Raji (cell line): Measurements from ENCODE around the gene HTT.

ENCODE experiments used
- POLR2A ChIP-seq: IDR thresholded peaks from 2 replicates; pipeline ENCODE4 v1.6.1; 2011; ENCODE audit warnings: low read depth, low read length, control low read depth; ENCODE audit not compliant: insufficient read depth

The HTT gene

DNA sequence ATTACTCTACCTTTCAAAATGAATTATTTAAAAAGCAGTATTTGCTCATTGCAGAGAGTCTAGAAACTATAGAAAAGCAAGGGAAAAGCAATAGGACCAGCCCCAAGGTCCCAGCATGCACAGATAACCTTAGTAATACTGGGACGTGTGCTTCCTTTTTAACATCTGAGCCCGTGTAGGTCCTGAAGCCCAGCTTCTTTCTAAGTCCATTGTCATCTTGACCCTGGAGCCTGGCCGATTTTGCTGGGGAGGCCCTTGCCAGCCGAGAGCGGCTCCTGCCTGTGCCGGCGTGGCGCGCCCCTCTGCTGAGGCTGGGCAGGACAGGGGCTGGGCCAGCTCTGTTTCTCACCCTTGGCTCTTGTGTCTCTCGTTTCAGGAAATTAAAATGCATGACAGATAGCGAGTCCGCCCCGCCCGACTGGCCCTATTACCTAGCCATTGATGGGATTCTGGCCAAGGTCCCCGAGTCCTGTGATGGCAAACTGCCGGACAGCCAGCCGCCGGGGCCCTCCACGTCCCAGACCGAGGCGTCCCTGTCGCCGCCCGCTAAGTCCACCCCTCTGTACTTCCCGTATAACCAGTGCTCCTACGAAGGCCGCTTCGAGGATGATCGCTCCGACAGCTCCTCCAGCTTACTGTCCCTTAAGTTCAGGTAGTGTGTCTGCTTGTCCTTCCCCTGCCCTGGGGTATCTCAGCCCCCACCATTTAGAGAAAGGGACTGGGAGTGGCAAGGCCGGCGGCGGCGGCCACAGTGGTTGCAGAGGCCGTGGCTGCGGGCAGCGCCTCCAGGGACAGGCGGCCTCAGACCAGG lies 178.6 kb downstream of the HTT start:
- no peak for TF ChIP-seq POLR2A

DNA sequence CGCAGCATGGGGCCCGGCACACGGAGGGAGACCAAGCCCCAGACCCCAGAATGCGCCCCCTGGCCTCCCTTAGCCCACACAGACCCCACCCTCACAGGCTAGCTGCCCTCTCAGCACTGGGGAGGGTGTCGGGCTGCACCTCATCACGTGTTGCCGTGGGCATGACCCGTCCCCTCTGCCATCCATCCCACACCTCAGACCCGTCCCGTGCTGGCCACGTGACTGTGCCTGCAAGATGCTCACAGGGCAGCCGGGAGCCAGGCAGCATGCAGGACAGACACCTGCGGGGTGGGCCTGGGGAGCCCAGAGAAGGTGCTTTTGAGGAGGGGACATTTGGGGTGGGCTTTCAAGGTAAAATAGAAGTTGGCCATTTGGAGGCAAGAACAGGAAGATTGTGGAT lies 179.3 kb downstream of the HTT start:
- no peak for TF ChIP-seq POLR2A

DNA sequence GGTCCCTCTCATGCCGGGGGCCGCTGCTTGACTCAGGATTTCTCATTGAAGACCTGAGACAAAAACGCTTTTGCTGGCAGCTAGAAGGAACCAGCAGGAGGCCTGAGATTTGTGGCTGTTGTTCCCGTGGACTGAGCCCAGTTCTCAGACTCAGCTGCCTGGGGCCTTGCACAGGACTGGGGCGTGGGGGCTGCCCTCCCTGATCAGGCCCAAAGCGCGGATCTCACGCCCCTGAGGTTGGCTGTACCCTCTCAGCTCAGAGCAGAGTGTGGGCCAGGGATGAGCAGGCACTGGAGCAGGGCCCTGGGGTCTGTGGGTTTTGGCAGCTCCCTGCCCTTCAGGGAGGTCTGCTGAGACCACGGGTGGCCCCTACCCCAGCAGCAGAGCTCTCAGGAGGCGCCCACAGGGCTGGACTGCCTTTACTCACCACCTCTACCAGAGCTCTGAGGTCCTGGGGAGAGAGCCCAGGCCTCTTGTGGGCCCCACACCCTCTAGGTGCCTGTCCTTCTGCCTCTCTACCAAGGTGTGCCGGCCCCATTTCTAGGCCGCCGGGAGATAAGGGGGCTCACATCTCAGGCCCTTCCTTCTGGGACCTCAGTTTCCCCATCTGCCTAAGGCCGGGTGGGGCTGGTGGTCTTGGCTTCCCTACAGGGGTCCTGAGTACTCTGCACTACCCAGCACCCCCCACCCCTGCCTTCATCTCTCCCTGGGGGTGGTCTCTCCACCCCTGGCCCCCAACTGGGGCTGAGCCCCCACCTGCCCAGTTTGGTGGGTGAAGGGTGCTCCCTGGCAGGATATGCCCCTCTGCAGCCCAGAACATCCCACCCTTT lies 180.0 kb downstream of the HTT start:
- no peak for TF ChIP-seq POLR2A

DNA sequence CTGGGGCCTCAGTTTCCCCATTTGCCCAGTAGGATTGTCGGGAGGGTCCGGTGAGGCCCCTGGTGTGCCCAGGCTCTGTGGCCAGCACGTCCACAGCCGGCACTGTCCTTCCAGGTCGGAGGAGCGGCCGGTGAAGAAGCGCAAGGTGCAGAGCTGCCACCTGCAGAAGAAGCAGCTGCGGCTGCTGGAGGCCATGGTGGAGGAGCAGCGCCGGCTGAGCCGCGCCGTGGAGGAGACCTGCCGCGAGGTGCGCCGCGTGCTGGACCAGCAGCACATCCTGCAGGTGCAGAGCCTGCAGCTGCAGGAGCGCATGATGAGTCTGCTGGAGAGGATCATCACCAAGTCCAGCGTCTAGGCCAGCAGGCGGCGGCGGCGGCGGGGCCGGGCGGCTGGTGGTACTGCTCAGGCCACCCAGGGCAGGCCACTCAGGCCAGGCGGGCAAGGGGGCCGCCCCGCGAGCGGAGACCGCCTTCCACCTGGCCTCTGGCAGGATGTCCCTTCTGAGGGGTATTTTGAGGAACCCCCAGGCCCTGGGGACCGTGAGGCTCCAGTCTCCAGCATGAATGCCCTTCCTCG lies 181.2 kb downstream of the HTT start:
- no peak for TF ChIP-seq POLR2A

DNA sequence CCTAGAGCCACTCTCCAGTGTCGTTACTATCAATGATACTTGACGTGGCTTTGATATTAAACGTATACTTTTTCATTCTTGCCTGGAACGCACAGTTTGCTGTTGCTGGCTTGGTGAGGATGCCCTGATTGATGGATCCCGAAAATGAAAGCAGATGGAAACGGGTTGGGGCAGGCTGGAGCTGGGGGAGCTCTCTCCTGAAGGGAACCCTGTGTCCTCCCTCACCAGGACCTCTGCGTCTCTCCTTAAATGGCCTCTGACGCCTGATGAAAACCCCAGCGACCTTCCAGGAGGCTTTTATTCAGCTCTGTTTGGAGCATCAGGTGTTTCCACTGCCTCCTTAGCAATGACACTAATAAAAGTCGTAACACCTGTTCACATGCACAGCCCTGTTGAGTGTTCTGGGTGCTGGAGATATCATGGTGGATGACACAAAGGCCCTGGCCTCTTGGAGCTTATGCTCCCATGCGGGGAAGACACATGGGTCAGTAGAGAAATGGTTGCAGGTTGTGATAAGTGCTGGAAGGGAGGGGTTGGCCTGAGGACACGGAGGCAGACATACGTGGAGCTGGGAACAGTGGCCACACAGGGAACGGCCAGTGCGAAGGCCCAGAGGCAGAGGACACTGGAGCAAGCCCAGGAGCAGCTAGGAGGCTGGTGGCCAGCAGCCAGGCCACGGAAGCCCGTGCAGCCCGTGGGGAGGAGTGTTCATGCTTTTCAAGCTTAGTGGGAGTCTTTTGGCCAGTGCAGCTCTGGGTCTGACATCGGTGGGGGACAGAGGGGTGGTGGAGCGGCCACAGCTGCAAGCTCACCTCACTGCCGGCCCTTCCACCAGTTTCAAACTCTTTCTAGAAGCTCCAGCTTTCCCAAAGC lies 182.0 kb downstream of the HTT start:
- TF ChIP-seq POLR2A = no peak

DNA sequence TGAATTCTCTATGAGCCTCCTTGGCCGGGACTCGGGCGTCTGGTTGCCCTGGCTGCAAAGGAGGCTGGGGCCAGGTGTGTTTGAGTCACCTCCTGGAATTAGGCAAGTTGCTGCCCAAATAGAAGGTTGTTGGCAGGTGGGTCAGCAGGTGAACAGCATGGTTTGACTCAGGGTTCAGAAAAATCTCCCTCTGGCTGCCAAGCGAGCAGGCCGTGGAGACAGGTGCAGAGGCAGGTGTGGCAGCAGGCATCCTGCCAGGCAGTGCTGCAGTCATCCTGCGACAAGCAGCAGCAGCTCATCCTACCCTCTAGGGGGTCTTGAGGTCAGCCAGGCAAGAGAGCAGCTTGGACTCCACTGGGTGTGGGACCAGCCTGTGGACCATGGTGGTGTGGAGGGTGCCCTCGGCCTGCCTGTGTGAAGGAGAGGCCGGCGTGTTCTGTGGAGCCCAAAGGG lies 182.6 kb downstream of the HTT start:
- TF ChIP-seq POLR2A = no peak

DNA sequence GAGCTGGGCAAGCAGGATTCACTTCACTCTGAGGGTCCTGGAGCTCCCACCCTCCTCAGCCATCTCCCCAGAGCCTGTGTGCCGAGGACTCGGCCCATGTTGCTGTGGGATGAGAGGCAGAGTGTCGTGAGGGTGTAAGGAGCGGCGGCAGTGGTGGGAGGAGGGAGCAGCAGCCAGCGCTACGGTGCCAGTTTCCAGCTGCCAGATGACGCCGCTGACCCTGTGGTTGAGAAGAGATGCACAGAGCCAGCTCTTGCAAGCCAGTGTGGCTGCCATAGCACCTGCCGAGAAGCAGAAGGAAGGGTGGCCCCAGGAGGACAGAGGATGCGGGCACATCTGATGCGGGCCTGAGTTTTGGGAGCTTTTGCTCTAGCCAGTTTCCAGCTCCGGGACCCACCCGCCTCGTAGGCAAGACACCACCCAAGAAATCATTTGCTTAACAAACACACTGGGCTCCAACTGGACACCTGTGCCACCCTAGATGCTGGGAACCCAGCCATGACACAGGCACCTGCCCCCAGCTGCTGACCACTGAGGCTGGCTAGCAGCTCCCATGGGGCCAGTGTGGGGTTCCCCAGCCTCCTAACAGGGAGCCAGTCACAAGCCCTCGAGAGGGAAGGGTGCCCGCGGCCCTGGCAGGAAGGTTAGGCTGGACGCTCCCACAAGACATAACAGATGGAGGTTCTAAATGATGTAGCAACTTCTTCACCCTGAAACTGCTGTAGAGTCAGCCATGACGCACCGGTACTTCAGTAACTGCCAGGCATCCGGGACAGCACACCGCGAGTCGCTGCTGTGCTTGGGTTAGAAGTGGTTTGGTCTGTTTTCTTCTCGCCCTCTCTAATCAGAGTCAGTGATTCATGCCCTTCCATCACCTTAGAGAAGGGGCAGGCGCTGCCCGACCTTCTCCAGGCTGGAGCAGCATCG lies 183.3 kb downstream of the HTT start:
- no peak for TF ChIP-seq POLR2A

DNA sequence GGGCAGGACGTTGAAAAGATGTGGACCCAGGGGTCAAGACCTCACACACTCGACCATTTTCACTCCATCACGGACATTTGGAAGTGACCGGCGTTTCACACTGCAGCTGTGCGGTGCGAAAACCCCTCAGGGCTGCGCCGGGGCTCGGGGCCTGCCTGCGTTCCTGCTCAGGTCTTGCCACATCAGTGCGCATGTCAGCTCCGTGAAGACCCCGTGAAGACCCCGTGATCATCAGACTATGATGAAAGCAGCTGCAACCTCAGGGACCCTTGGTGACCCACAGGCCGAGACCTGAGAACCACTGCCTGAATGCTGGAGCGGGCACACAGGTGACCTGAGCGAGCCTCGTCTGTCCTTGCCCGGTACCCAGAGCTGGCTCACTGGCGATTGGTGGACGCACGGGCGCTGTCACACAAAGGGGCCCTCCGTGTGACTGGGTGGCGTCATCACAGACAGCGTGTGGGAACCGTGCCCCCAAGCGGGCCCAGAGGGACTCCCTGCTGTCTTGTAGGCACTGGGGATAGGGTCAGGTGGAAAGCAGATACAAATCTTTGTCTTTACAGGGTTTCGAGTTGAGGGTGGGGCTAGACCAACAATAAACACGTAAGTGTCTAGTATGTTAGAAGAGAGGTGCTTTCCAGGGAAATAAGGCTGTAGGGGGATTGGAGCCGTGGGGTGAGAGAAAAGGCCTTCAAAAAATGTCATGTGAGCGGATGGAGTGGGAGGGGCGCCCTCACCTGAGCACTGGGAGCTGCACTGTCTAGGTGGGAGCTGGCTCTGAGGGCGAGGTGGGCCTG lies 187.1 kb downstream of the HTT start:
- TF ChIP-seq POLR2A = no peak

DNA sequence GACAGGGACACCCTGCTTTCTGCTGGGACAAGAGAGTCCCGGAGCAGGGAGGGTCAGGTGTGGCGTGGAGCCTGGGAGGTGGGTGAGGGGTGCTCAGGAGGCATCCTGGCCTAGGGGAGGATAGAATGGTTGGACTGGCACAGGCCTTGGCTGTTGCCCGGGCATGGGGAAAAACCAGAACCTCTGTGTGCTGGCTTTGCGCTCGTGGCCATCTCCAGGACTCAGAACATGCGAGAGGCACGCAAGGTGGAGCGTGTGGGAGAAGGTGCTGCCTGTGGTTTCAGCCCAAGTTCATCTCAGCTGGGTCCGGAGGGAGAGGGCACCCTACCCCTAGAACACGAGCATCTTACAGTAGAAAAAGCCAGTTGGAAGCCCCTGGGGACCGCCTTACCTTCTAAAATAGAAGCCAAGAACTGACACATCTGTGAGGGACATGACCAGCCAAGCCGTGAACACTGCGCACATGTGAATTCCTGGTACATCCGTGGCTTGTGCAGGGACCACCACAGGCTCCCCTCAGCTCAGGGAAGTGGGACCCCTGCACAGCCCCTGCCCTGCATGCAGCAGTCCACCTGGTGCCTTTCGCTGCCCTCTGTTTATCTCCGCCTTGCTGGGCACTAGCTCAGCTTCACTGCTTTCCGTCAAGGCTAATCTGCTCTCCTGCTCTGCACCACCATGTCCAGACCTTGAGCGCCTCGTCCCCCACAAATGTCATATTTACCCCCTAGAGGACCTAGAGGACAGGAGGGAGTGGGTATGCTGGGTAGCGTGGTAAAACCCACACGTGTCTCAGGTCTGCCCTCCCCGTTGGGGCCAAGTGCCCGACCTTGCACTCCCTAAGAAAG lies 187.9 kb downstream of the HTT start:
- TF ChIP-seq POLR2A = no peak

DNA sequence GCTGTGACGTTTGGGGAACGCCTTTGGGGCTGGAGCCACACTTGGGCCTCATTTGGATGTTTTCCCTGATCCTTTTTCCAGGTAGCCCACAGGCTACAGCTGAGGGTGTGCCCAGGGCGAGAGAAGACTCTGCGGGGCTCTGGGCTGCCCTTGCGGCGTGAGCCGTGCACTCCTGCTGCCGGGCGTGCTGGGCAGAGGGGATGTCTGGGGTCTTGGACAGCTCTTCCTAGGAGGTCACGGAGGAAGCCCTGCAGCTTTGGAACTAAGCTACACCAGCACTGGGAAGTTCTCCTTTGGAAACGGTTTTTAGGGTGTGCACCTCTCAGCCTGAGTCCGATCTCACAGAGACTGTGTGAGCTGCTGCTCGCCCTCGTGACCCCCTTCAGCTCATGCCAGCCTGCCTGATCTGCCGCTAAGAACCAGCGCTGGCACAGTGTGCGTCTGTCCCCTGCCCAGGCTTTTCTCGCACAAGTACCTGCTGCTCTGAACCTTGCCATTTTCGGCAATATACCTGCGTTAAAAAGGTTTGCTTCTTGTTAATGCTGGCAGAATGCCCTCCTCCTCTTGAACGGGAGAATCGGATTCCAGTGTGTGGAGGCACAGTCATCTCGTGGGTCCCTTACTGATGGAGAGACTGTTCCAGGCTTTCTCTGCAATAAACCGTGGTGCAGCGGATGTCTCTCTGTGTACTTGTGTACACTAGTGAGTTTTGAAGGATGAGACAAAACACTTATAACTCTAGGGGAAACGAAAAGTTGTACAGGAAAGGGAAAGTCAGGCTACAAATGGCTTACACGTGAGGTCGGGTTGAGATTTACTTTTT lies 188.8 kb downstream of the HTT start:
- TF ChIP-seq POLR2A = no peak

DNA sequence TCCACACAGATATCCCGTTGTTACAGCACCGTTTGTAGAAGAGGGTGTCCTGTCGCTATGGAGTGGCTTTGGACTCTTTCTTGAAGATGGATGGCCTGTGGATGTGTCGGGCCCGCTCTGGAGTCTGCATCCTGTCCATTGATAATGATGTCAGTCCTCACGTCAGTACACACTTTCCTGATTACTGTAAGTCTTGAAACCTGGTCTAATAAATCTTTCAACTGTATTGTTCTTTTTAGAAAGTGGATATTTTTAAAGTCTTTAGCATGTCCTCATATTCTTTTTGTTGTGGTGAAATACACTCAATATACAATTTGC lies 189.4 kb downstream of the HTT start:
- no peak for TF ChIP-seq POLR2A

DNA sequence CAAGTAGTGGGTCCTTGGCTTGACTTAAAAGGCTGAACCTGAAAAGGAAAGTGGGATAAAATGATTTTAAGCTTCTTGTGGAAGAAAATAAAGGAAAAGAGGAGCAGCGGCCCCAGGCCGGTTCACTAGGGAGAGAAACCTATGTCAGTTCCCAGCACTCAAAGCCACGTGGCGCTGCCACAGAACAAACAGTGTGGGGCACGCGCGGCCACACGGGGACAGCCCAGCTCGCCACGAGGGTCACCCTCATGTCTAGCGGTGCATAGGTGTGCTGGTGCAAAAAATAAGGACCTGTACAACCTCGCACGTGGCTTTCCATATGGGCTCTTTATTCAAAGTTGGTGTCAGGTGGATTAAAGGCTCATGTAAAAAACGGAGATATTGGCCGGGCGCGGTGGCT lies 191.6 kb downstream of the HTT start:
- no peak for TF ChIP-seq POLR2A
